Inflammatory macrophage (primary cell): ENCODE data around the gene NAXD.

Experiments used
- DNase-seq, 2 donors: peaks; one replicate each; pipeline ENCODE4 v3.0.0-alpha.2; 2020 to 2022

Gene NAXD

DNA sequence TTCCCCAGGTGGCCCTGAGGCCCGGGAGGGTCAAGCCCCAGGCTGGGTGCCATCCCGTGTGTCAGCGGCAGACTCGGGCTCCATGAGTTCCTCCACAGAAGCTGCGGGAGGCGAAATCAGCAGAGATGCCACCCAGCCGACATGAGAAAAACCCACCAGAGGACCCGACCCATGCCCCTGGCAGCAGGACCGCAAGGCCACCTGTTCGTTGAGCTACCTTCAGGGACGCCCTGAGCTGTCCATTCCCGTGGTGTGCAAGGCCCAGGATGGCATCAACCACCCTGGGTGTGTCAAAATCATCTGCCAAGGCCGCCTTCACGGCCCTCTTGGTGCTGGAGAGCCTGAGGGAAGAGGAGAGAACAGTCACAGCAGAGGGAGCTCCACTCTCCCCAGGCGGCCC lies 30.4 kb downstream of the NAXD start:
- DNase-seq: no peak

GRCh38 chr13:110646442-110647364 lies 31.4 kb downstream of the NAXD start:
- no peak for DNase-seq

DNA sequence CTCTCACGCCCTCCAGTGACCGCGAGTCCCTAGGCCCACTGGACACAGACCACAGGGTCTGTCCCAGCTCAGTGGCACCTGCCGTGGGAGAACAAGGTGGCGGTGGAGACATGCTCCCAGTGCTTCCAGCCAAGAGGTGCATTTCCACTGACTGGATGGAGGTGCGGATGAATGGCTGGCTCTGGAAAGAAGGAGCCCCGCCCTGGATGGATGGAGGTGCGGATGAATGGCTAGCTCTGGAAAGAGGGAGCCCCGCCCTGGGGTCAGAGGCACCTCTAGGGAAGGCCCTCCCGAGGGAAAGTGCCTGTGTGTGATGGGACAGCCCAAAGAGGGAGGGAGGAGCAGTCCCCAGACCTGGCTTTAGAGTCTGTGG lies 32.0 kb downstream of the NAXD start:
- DNase-seq: no peak

- no peak for DNase-seq
Measured at GRCh38 chr13:110648146-110648819, 32.9 kb downstream of the NAXD start.

- no peak for DNase-seq
Measured at GRCh38 chr13:110648848-110649421, 33.6 kb downstream of the NAXD start.

- no peak for DNase-seq
Measured at GRCh38 chr13:110649551-110649950, 34.2 kb downstream of the NAXD start.

DNA sequence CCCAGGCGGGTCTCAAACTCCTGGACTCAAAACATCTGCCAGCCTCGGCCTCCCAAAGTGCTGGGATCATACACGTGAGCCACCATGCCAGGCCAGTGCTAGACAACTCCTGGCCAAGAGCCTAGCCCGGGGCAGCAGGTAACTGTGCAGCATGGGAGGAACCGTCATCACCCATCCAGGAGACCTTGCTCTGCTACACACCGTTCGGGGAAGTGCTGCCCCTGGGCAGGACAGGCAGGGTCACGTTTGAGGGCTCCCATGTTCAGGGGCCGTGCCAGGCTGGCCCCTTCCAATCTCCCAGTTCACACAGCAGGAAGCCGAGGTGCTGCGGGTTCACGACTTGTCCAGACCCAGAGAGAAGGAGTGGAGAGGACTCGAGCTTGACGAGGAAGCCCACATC lies 35.1 kb downstream of the NAXD start:
- no peak for DNase-seq

DNA sequence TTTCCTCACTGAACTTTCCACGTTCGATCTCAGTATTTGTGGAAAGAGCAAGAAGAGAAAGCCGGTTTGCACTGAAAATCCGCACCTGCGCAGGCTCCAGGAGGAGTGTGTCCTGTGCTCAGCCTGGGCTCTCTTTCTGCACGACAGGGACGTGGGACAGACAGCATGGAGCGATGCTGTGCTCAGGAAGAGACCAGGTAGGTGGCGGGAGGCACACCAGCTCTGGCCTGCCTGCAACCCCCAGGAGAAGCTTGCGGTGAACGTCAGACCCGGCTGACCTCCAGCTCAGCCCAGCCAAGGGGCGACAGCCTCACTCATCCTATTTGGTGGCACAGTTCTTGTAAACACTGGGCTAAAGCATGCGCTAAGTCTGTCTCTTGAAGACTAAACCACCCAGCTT lies 35.9 kb downstream of the NAXD start:
- no peak for DNase-seq

DNA sequence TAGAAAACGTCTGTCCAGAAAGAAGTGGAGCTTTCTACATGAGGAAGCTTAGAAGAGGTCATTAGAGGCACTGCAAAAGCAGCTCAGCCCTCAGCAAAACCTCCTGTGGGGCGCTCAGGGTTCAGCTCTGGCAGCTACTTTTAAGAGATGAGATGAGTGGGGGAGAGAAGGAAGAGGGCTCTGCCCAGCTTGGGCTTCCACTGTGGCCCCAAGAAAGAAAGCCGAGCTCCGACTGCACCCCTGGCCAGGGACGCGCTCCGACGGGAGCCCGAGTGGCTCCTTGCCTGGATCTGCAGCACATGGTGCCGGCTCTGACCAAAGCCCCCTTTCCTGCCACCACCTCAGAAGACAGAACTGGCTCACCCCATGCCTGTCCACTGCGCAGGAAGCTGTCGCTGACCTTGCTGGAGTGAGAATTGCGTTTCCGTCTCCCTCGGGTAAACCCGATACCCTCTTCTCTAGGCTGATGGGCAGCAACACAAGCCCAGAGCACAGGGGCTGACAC lies 36.4 kb downstream of the NAXD start:
- DNase-seq: no peak

DNA sequence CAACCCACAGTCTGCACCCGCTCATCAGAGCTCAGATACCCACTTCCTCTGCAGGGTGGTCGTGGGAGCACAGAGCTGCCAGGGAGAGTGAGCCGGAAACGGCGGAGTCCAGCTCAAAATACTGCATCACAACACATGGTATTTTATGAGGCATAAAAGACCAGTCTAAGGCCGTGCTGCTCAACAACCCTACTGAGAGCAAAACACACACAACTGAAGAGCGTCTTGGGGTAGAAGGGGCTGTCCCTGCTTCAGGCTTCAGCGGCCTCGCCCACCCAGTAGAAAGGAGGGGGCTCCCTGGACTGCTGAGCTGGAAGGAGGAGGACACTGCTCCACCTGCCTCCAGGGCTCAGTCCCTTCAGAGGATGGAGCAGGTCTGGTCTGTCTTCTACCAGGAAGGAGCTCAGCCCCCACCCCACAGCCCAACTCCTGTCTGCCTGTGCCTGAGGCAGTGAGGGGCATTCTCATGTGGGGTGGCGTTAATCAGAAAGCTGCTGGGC lies 36.9 kb downstream of the NAXD start:
- no peak for DNase-seq

DNA sequence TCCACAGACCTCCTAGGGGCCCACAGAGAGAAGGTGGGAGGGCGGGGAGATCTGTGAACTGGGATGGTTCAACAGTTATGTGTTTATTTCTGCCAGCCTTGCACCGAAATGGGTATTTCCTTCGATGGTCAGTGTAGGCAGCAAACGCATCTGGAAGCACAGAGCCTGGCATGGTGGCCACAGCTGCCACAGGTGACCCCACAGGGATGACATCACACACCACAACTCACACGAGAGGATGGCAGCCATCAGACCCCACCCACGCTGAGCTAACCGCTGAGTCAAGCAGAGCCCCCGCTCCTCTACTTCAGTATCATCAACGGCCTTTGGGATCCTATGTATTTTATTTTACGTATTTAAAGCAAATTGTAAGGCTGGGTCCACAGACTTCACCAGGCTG lies 37.4 kb downstream of the NAXD start:
- DNase-seq: no peak

- DNase-seq: no peak
Measured at GRCh38 chr13:110653271-110653670, 37.9 kb downstream of the NAXD start.

DNA sequence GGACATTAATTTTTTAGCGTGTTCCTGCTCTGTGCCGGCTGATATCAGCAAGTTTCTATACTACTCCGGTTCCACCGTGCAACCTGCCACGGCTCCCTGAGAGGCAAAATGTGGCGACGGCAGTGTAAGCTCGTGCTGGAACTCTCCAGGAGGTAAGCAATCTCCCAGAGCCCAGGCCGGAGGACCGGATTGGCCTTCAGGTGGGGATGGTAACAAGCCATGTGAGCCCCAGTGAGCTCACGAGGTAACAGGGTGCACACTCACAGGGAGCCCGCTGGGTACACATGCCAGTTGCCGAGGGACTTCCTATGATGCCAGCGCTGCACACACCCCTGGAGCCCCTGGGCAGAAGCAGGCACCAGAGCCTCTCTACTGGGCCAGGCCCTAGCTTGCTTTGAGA lies 38.5 kb downstream of the NAXD start:
- DNase-seq: no peak

GRCh38 chr13:110657196-110657595 lies 41.9 kb downstream of the NAXD start:
- DNase-seq: no peak

- peak; percentile 77 to 88 for DNase-seq
Measured at GRCh38 chr13:110658218-110658911, 43.0 kb downstream of the NAXD start.

GRCh38 chr13:110661256-110661655 lies 45.9 kb downstream of the NAXD start:
- no peak for DNase-seq

DNA sequence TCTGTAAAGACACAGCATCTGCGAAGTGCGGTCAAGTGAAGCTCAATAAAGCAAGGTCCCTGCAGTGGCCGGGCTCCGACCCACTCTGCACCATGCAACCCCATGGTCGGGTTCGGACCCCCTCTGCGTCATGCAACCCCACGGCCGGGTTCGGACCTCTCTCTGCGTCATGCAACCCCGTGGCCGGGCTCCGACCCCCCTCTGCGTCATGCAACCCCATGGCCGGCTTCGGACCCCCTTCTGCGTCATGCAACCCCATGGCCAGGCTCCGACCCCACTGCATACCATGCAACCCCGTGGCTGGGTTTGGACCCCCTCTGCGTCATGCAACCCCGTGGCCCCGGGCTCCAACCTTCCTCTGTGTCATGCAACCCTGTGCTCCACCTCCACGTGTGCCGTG lies 46.7 kb downstream of the NAXD start:
- DNase-seq: no peak

DNA sequence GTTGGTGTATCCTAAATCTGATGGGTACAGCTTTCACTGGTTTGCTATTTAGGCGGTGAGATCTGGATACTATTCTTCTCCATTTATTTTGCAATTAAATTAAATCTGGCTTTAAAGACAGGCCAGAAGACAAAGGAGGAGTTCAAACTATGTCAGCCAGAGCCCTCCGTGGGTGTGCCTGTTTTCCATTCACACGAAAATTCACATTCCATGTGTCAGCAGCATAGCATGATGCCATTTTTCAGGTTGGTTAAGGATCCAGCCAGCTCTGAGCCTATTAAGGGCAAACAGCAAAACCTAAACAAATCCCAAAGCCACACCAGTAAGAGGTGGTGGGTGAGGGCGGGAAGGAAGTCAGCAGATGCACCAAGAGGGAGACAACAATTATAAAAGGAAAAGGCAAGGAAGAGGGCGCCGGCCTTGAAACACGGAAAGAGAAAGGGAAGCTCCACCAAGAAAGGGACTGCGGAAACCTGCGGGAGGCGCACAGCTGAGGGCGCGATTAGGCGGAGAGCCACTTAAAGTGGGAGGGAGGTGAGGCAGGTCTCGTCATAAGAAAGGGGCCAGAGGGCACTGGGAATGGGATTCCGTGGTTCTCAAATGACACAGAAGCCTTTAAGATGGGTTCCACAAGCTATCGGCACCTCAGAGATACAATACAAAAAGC lies 47.6 kb downstream of the NAXD start:
- DNase-seq: no peak

GRCh38 chr13:110663491-110663890 lies 48.1 kb downstream of the NAXD start:
- no peak for DNase-seq

DNA sequence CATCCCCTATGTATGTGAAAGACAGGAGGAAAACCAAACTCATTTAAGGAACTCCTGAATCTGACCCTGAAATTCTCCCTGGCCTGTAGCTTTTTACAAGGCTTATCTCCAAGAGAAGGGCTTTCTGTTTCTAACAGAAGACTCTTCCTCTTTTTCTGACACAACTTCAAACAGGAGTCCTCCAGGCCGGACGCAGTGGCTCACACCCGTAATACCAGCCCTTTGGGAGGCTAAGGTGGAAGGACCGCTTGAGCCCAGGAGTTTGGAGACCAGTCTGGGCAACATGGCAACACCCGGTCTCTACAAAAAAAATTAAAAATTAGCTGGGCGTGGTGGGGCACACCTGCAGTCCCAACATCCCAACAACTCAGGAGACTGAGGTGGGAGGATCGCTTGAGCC lies 48.7 kb downstream of the NAXD start:
- DNase-seq: peak; percentile 37 to 55

DNA sequence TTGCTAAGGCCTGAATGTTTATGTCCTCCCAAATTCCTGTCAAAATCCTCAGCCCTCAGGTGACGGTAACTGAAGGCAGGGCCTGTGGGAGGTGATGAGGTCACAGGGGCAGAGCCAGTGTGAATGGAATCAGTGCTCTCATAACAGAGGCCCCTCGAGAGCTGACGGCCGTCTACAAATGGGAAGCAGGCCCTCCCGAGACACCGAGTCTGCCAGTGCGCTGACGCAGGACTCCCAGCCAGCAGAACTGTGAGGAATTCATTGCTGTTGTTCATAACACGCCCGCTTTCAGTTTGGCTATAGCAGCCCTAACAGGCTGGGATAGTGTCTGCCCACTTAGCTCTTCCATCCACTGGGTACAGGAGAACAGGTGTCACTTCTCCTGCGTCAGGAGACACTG lies 49.3 kb downstream of the NAXD start:
- no peak for DNase-seq
